Ovary (tissue), 9 donors: Measurements from ENCODE around the gene PNPLA6. TPM values are rescaled to one million over a fixed set of nuclear protein-coding genes. Genes with fewer than 3 reads are reported as not detected.
"Not testable (repeated sequence)": the region's sequence is repeated elsewhere in the genome, so short reads cannot be mapped to it uniquely, and the experiment has no call there.

Source experiments
- DNase-seq, 5 donors: peaks; one replicate each; pipeline ENCODE4 v3.0.0-alpha.2; 2019 to 2020
- H3K27ac ChIP-seq, 2 donors: fragments of 200-600 bp; one replicate each; pipeline versions ENCODE4 v1.5.1 to v1.8.0; 2019 to 2022
- H3K27me3 ChIP-seq: fragments of 200-600 bp; one replicate; pipeline ENCODE4 v1.8.0; 2022
- H3K36me3 ChIP-seq: fragments of 200-600 bp; sonication (generic); one replicate; pipeline ENCODE4 v1.5.1; 2019
- H3K4me1 ChIP-seq: one replicate; pipeline ENCODE4 v1.8.1; 2013; ENCODE audit warnings: mild to moderate bottlenecking, moderate library complexity; ENCODE audit not compliant: insufficient read depth
- H3K4me3 ChIP-seq: fragments of 200-600 bp; sonication (generic); one replicate; pipeline ENCODE4 v1.5.1; 2017
- H3K9me3 ChIP-seq, 2 donors: fragments of 200-600 bp in 1 of 2; sonication (generic) in 1 of 2; one replicate each; pipeline versions ENCODE4 v1.5.1 to v1.8.1; 2013 to 2019; ENCODE audit warnings: mild to moderate bottlenecking in 1 of 2, moderate library complexity in 1 of 2
- EP300 ChIP-seq: sonication (generic); formaldehyde crosslinking; IDR thresholded peaks from one replicate; pipeline ENCODE4 v1.6.1; 2017; ENCODE audit warnings: antibody characterized with exemption
- POLR2A ChIP-seq: fragments of 450-650 bp; IDR thresholded peaks from one replicate; pipeline ENCODE4 v1.6.1; 2017; ENCODE audit warnings: antibody characterized with exemption, mild to moderate bottlenecking, moderate library complexity
- WGBS, 3 donors: extraction: QIAGEN DNeasy Blood & Tissue Kit in 1 of 3; methylation state at CpG; one replicate each; pipeline versions ENCODE4 v1.1.5 to v1.1.7; 2013 to 2017; 5-methylcytosine and 5-hydroxymethylcytosine counted together
- intact Hi-C, 4 donors: fragments of 100-400 bp; cut with DNase I; formaldehyde crosslinking; loops; one replicate each; pipeline versions ENCODE4 v1.11.0 to v1.15.1; 2022 to 2023
- polyA plus RNA-seq, 2 donors: library from polyadenylated mRNA; stranded (reverse); fragments of 200-250 nt in 1 of 2; fragments of 350-450 nt in 1 of 2; fragmentation: Illumina TruSeq in 1 of 2; extraction: RNeasy Lipid Tissue Mini Kit (QIAGEN cat#74804) in 1 of 2; gene quantifications; one replicate each; pipeline ENCODE4 v1.2.3, GENCODE V29; 2013 to 2014
- total RNA-seq, 7 donors: library from RNA; depleted of rRNA in 2 of 7; stranded (reverse); fragments of >200 nt in 2 of 7; fragmentation: NEBNext Ultra II Directional in 3 of 7; extraction: Animal tissue kit (Norgen Biotek cat#: 25700) in 3 of 7; gene quantifications; one replicate each; pipeline versions ENCODE4 v1.1.0 to v1.2.4, GENCODE V29; 2016 to 2023
- TF ChIP-seq, protein P1 (sequence below), 3 donors: fragments of 450-650 bp in 2 of 3; fragments of 200-600 bp in 1 of 3; IDR thresholded peaks; one replicate each; pipeline versions ENCODE4 v1.5.1 to v1.8.0; 2016 to 2022; ENCODE audit warnings: antibody characterized with exemption in 3 of 3, mild to moderate bottlenecking in 1 of 3
- donor health status: DM: no; HTN: no; CAD: no; lungs with moderate emphysema.
- donor health status: DM: no; HTN: no; CAD: no.
- donor health status: Bipolar disorder and iron deficiency.
- donor health status: DM: yes; HTN: yes; CAD: no.
- donor health status: DM: no; HTN: no; CAD: no.
- donor health status: DM: yes; HTN: yes; CAD: no.

Gene PNPLA6
- total and polyA plus RNA-seq, 9 donors = 19.0 to 69.1 (median 52.0) TPM

DNA sequence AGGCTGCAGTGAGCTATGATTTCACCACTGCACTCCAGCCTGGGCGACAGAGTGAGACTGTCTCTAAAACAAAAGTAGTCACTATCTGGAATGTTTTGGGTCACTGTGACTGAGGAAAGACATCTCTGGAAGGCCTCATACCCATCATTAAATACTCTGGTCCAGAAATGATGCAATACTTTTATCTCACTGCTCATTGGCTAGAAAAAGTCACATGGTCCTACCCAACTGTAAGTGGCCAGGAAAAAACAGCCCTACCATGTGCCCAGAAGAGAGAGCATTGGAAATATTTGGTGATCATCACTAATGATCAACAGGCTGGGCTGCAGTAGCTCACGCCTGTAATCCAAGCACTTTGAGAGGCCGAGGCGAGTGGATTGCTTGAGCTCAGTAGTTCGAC, 29.8 kb downstream of the PNPLA6 start:
- H3K27ac ChIP-seq = no peak overlapping the region
- no peak for TF ChIP-seq POLR2A
- no peak for TF ChIP-seq EP300
- TF ChIP-seq, protein P1, sequence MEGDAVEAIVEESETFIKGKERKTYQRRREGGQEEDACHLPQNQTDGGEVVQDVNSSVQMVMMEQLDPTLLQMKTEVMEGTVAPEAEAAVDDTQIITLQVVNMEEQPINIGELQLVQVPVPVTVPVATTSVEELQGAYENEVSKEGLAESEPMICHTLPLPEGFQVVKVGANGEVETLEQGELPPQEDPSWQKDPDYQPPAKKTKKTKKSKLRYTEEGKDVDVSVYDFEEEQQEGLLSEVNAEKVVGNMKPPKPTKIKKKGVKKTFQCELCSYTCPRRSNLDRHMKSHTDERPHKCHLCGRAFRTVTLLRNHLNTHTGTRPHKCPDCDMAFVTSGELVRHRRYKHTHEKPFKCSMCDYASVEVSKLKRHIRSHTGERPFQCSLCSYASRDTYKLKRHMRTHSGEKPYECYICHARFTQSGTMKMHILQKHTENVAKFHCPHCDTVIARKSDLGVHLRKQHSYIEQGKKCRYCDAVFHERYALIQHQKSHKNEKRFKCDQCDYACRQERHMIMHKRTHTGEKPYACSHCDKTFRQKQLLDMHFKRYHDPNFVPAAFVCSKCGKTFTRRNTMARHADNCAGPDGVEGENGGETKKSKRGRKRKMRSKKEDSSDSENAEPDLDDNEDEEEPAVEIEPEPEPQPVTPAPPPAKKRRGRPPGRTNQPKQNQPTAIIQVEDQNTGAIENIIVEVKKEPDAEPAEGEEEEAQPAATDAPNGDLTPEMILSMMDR (IDR thresholded peaks at IDR 0.05) = no peak
- intact Hi-C loops = loop anchor here in 2 of 4 donors (1.0 to 5.0 kb wide), 2 partner anchors 42 to 232 kb away; no protein-coding TSS in a partner anchor
- no peaks in the 10 kb centered on the region for H3K27me3 ChIP-seq
- no peak for DNase-seq
- WGBS, 3 donors = 80 to 87% (median 83%) methylated on average over 5 of the region's 5 CpGs
- no peaks in the 10 kb centered on the region for H3K9me3 ChIP-seq
- no peaks in the 10 kb centered on the region for H3K4me1 ChIP-seq
- H3K36me3 ChIP-seq = no peaks in the 10 kb centered on the region
- H3K4me3 ChIP-seq = no peak overlapping the region

DNA sequence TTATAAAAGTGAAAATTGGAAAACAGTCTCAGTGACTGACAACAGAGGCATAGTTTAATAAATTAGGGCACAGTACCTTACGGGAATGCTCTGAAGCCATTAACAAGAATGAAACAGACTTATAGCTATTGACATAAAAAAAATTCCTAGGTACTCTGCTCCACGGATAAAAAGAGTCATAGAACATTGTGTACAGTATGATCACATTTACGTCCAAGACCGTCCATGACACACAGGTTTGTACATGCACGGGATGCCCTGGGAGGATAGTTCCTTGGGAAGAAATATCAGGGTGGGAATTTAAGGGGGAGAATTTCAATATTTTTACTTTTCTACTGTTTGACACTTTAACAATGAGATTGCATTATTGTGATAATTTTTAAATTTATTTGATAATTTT, 35.2 kb downstream of the PNPLA6 start:
- no peaks in the 10 kb centered on the region for H3K9me3 ChIP-seq
- no peak overlapping the region for H3K4me3 ChIP-seq
- H3K4me1 ChIP-seq = no peaks in the 10 kb centered on the region
- WGBS, 3 donors = 64 to 79% (median 68%) methylated on average over 5 of the region's 5 CpGs
- H3K27me3 ChIP-seq = no peaks in the 10 kb centered on the region
- no peak for TF ChIP-seq POLR2A
- TF ChIP-seq, protein P1 (IDR thresholded peaks at IDR 0.05) = no peak
- no peak for TF ChIP-seq EP300
- no peaks in the 10 kb centered on the region for H3K36me3 ChIP-seq
- no peak for DNase-seq
- intact Hi-C loops = loop anchor here in 1 of 4 donors (10.0 kb wide), 1 partner anchor 224 kb away; no protein-coding TSS in a partner anchor
- H3K27ac ChIP-seq = no peak overlapping the region

DNA sequence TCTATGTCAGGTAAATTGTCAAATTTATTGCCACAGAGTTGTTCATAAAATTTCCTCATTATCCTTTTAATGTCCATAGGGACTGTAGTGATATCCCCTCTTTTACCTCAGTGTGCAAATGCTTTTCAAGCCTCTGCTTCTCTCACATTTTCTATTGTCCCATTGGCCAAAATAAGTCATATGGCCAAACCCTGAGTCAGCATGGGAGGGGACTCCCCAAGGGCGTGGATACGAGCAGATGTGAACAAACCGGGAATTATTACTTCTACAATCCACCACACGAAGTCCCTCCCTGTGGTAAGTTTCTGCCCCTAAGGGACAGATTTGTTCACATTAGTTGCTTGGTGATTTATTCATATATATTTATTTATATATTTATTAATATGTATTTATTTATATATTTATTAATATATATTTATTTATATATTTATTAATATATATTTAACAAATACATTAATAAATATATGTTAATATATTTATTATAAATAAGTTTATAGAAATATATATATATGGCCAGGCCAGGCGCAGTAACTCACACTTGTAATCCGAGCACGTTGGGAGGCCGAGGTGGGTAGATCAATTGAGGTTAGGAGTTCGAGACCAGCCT, 40.0 kb downstream of the PNPLA6 start:
- Histone ChIP-seq H3K4me1 (no peaks in the 10 kb centered on the region), H3K9me3 (no peaks in the 10 kb centered on the region), H3K27me3 (no peaks in the 10 kb centered on the region), H3K4me3 (no peak overlapping the region), H3K27ac (no peak overlapping the region), H3K36me3 (no peaks in the 10 kb centered on the region)
- TF ChIP-seq EP300 = no peak
- TF ChIP-seq POLR2A = no peak
- TF ChIP-seq, protein P1 (IDR thresholded peaks at IDR 0.05) = no peak
- DNase-seq = no peak
- 72 to 76% (median 73%) methylated on average over 9 of the region's 9 CpGs for WGBS, 3 donors
- intact Hi-C loops = loop anchor here in 1 of 4 donors (10.0 kb wide), 1 partner anchor 219 kb away; no protein-coding TSS in a partner anchor

DNA sequence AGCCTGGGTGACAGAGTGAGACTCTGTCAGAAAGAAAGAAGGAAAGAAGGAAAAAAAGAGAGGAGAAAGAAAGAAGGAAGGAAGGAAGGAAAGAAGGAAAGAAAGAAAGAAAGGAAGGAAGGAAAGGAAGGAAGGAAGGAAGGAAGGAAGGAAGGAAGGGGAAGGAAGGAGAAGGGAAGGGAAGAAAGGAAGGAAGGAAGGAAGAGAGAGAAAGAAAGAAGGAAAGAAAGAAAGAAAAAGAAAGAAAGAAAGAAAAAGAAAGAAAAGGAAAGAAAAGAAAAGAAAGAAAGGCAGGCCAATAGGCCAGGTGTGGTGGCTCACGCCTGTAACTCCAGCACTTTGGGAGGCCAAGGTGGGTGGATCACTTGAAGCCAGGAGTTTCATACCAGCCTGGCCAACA, 41.9 kb downstream of the PNPLA6 start:
- H3K9me3 ChIP-seq, H3K27ac ChIP-seq, H3K36me3 ChIP-seq, H3K4me1 ChIP-seq, H3K4me3 ChIP-seq, H3K27me3 ChIP-seq, DNase-seq: not testable (repeated sequence)
- intact Hi-C loops = loop anchor here in 1 of 4 donors (10.0 kb wide), 1 partner anchor 217 kb away; no protein-coding TSS in a partner anchor
- WGBS, 3 donors = 89 to 95% (median 94%) methylated on average over 1 of the region's 1 CpG

DNA sequence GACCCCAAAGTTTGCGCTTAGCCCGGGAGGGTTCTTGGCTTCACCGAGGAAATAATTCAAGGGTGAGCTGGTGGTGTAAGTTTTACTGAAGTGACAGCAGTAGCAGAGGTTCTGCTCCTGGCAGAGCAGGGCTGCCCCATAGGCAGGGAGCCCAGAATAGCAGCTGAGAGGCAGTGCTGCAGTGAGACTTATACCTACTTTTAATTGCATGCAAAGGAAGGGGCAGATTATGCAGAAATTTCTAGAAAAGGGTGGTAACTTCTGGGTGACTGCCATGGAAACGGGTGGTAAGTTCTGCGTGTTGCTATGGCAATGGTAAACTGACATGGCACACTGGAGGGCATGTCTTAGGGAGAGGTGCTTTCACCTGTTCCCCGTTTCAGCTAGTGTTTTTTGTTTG, 42.6 kb downstream of the PNPLA6 start:
- WGBS, 3 donors = 52 to 62% (median 57%) methylated on average over 6 of the region's 6 CpGs
- no peak overlapping the region for H3K4me3 ChIP-seq
- intact Hi-C loops = loop anchor here in 1 of 4 donors (10.0 kb wide), 1 partner anchor 217 kb away; no protein-coding TSS in a partner anchor
- H3K27me3 ChIP-seq = no peaks in the 10 kb centered on the region
- H3K27ac ChIP-seq = no peak overlapping the region
- no peaks in the 10 kb centered on the region for H3K9me3 ChIP-seq
- H3K4me1 ChIP-seq = no peaks in the 10 kb centered on the region
- DNase-seq = no peak
- H3K36me3 ChIP-seq = no peaks in the 10 kb centered on the region
- TF ChIP-seq, protein P1 (IDR thresholded peaks at IDR 0.05) = no peak
- TF ChIP-seq POLR2A (no peak), EP300 (no peak)
